ENCODE data around the gene CLRN1. TPM values are rescaled to one million over a fixed set of nuclear protein-coding genes. Genes with fewer than 3 reads are reported as not detected.

The CLRN1 gene
- total RNA-seq, 3 donors from 2014 or later (not counting 1 experiment from before 2014, with no cell fraction given): not detected

DNA sequence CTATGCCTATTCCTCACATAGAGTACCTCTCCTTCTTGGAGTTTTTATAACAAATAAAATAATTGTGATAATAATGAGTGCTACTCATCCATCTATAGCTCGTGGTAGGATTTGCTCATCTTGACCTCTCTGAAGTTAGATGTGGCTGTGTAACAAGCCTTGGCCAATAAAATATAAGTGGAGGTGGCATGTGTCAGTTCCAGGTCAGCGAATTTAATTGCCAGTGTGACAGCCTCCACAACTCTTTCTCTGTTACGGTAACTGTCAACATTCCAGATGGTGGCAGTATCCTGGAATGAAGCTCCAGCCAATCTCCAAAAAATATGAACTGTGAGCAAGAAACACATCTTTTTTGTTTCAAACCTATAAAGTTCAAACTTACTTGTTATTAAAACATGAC is 13.8 kb downstream of the CLRN1 start:
- TF ChIP-seq, protein P1, sequence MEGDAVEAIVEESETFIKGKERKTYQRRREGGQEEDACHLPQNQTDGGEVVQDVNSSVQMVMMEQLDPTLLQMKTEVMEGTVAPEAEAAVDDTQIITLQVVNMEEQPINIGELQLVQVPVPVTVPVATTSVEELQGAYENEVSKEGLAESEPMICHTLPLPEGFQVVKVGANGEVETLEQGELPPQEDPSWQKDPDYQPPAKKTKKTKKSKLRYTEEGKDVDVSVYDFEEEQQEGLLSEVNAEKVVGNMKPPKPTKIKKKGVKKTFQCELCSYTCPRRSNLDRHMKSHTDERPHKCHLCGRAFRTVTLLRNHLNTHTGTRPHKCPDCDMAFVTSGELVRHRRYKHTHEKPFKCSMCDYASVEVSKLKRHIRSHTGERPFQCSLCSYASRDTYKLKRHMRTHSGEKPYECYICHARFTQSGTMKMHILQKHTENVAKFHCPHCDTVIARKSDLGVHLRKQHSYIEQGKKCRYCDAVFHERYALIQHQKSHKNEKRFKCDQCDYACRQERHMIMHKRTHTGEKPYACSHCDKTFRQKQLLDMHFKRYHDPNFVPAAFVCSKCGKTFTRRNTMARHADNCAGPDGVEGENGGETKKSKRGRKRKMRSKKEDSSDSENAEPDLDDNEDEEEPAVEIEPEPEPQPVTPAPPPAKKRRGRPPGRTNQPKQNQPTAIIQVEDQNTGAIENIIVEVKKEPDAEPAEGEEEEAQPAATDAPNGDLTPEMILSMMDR (IDR thresholded peaks at IDR 0.05): no peak
- no peak for ATAC-seq
- Mint-ChIP-seq H3K36me3 (no peaks in the 10 kb centered on the region), H3K9me3 (no peaks in the 10 kb centered on the region), H3K27me3 (ENCODE audit: low read depth in 2 of 2) (peaks cover 14 to 16% of the 10 kb centered on the region in 2 donors), H3K4me1 (no peaks in the 10 kb centered on the region), H3K4me3 (no peak overlapping the region), H3K27ac (no peak overlapping the region)
- WGBS (ENCODE audit: insufficient coverage): 92% methylated on average over 3 of the region's 3 CpGs
- H3K9me3 ChIP-seq (ENCODE audit: control insufficient read depth, insufficient read depth, low read length): no peaks in the 10 kb centered on the region
- no peak overlapping the region for H3K4me3 ChIP-seq (ENCODE audit: low read length)
- intact Hi-C loops (cut with micrococcal nuclease): no loop called here
- H3K4me1 ChIP-seq (ENCODE audit: control insufficient read depth, insufficient read depth, low read length): no peaks in the 10 kb centered on the region
- no peak for DNase-seq
- no peaks in the 10 kb centered on the region for H3K27me3 ChIP-seq (ENCODE audit: control insufficient read depth, insufficient read depth, low read length)
- H3K36me3 ChIP-seq (ENCODE audit: control insufficient read depth, insufficient read depth, low read length): no peaks in the 10 kb centered on the region
- H3K27ac ChIP-seq (ENCODE audit: low read length): no peak overlapping the region

DNA sequence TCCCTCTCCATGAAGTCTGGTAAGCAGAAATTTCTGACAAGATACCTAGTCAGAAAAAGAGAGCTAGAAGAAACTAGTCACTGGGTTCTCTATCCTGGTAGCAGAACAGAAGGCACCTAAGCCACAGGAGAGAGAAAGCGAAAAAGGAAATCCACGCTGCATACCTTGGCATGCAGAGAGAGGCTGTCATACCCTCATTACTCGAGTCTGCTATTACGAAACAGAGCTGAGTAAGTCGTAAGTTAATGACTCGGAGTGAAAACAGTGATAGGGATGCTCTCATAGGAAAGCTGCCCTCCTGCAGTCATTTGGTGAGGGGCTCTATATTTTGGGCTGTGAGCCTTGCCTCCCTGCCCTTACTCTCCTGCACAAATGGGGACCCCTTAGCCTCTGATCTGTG is 16.2 kb downstream of the CLRN1 start:
- no peak for DNase-seq
- no peak overlapping the region for H3K4me3 ChIP-seq (ENCODE audit: low read length)
- H3K27me3 ChIP-seq (ENCODE audit: control insufficient read depth, insufficient read depth, low read length): no peaks in the 10 kb centered on the region
- no peaks in the 10 kb centered on the region for H3K4me1 Mint-ChIP-seq
- no peak overlapping the region for H3K27ac ChIP-seq (ENCODE audit: low read length)
- no peak overlapping the region for H3K27ac Mint-ChIP-seq
- no peak for ATAC-seq
- TF ChIP-seq, protein P1 (IDR thresholded peaks at IDR 0.05): no peak
- WGBS (ENCODE audit: insufficient coverage): 73% methylated on average over 6 of the region's 6 CpGs
- no peaks in the 10 kb centered on the region for H3K36me3 ChIP-seq (ENCODE audit: control insufficient read depth, insufficient read depth, low read length)
- H3K9me3 Mint-ChIP-seq: no peaks in the 10 kb centered on the region
- H3K36me3 Mint-ChIP-seq: no peaks in the 10 kb centered on the region
- no peak overlapping the region for H3K4me3 Mint-ChIP-seq
- H3K4me1 ChIP-seq (ENCODE audit: control insufficient read depth, insufficient read depth, low read length): no peaks in the 10 kb centered on the region
- no peaks in the 10 kb centered on the region for H3K9me3 ChIP-seq (ENCODE audit: control insufficient read depth, insufficient read depth, low read length)
- peaks cover 9 to 14% of the 10 kb centered on the region in 2 donors for H3K27me3 Mint-ChIP-seq (ENCODE audit: low read depth in 2 of 2)
- intact Hi-C loops (cut with micrococcal nuclease): no loop called here

DNA sequence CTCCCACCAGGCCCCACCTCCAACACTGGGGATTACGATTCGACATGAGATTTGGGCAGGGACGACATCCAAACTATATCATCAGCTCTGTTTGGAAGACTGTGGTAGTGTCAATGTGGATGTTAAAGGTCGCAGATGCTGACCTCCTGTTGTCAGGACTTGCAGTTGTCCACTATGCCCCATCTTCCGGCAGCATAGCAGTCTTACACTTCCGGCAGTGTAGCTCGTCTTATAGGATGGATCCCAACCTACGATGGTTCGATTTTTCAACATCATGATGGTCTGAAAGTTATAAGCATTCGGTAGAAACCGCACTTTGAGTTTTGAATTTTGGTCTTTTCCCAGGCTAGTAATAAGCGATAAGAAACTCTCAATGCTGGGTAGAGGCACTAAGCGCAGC is 20.6 kb downstream of the CLRN1 start:
- Mint-ChIP-seq H3K4me3 (no peak overlapping the region), H3K9me3 (no peaks in the 10 kb centered on the region), H3K36me3 (no peaks in the 10 kb centered on the region), H3K27ac (no peak overlapping the region), H3K4me1 (no peaks in the 10 kb centered on the region), H3K27me3 (ENCODE audit: low read depth in 2 of 2) (peaks cover 13 to 28% of the 10 kb centered on the region in 2 donors)
- Histone ChIP-seq H3K4me1 (ENCODE audit: control insufficient read depth, insufficient read depth, low read length) (no peaks in the 10 kb centered on the region), H3K4me3 (ENCODE audit: low read length) (no peak overlapping the region), H3K36me3 (ENCODE audit: control insufficient read depth, insufficient read depth, low read length) (no peaks in the 10 kb centered on the region), H3K27ac (ENCODE audit: low read length) (no peak overlapping the region), H3K9me3 (ENCODE audit: control insufficient read depth, insufficient read depth, low read length) (no peaks in the 10 kb centered on the region), H3K27me3 (ENCODE audit: control insufficient read depth, insufficient read depth, low read length) (no peaks in the 10 kb centered on the region)
- DNase-seq (no peak), ATAC-seq (no peak)
- intact Hi-C loops (cut with micrococcal nuclease): no loop called here
- TF ChIP-seq, protein P1 (IDR thresholded peaks at IDR 0.05): no peak
- WGBS (ENCODE audit: insufficient coverage): 92% methylated on average over 10 of the region's 13 CpGs

DNA sequence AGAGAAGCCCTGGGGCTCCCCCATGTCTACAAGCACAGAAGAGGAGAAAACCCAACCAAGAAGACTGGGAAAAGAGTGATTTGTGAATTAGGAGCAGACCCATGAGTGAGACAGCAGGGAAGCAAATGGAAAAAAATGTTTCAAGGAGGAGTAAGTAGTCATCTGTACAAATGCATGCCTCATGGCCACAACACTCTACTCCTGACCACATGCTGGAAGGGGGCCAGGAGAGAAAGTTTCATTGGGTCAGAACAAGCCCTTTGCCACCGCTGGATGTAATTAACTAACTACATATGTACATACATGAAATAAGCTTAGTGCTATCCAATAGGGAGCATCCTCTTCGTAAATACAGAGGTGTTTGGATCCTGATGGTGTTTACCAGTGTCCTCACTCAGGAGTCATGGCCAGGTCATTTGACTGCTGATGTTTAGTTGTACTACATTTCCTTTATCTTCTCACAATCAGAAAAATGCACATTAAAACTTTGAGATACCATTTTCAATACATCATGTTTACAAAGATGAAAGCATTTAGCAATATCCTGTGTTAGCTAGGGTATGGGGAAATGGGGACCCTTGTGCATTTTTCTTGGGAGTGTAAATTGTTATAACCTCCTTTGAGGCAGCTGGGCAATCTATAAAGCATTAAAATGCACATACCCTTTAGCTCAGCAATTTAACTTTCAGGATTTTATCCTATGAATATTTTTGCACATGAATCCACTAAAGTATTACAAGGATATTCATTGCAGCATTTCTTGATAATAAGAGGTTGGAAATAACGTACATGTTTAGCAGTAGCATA is 27.1 kb downstream of the CLRN1 start:
- H3K4me3 ChIP-seq (ENCODE audit: low read length): no peak overlapping the region
- peaks cover 12 to 22% of the 10 kb centered on the region in 2 donors for H3K27me3 Mint-ChIP-seq (ENCODE audit: low read depth in 2 of 2)
- 64% methylated on average over 1 of the region's 3 CpGs for WGBS (ENCODE audit: insufficient coverage)

More for the DNA sequence above, 27.1 kb downstream of the CLRN1 start:
- TF ChIP-seq, protein P1 (IDR thresholded peaks at IDR 0.05): no peak
- Mint-ChIP-seq H3K27ac (no peak overlapping the region), H3K4me1 (no peaks in the 10 kb centered on the region), H3K4me3 (no peak overlapping the region), H3K9me3 (no peaks in the 10 kb centered on the region), H3K36me3 (no peaks in the 10 kb centered on the region)
- H3K4me1 ChIP-seq (ENCODE audit: control insufficient read depth, insufficient read depth, low read length): no peaks in the 10 kb centered on the region
- no peak overlapping the region for H3K27ac ChIP-seq (ENCODE audit: low read length)
- DNase-seq (no peak), ATAC-seq (no peak)
- no peaks in the 10 kb centered on the region for H3K36me3 ChIP-seq (ENCODE audit: control insufficient read depth, insufficient read depth, low read length)
- H3K27me3 ChIP-seq (ENCODE audit: control insufficient read depth, insufficient read depth, low read length): no peaks in the 10 kb centered on the region
- intact Hi-C loops (cut with micrococcal nuclease): no loop called here
- H3K9me3 ChIP-seq (ENCODE audit: control insufficient read depth, insufficient read depth, low read length): no peaks in the 10 kb centered on the region
